H1 (cell line): ENCODE results near the gene GANC. TPM values are rescaled to one million over a fixed set of nuclear protein-coding genes. Genes with fewer than 3 reads are reported as not detected.

Source experiments
- ASH2L ChIP-seq: fragments of 200-600, 300-600 bp; sonication (generic); IDR thresholded peaks from one replicate; pipeline ENCODE4 v1.7.1; 2017; ENCODE audit warnings: low read length
- BRCA1 ChIP-seq: IDR thresholded peaks from 2 replicates; pipeline ENCODE4 v1.6.1; 2012; ENCODE audit warnings: low read depth, low read length, improper control_type of control experiment
- NRF1 ChIP-seq: IDR thresholded peaks from 2 replicates; pipeline ENCODE4 v1.6.1; 2011; ENCODE audit warnings: mild to moderate bottlenecking, low read depth, low read length, improper control_type of control experiment
- POU5F1 ChIP-seq: IDR thresholded peaks from 2 replicates; pipeline ENCODE4 v1.6.1; 2011; ENCODE audit warnings: low read depth, mild to moderate bottlenecking, low read length, moderate library complexity
- RAD21 ChIP-seq, 2 experiments: IDR thresholded peaks in 1 of 2; conservative IDR thresholded peaks in 1 of 2; 2 replicates each; pipeline ENCODE4 v1.6.1; 2011; ENCODE audit warnings: low read depth in 2 of 2, low read length in 2 of 2, improper control_type of control experiment in 1 of 2, inconsistent platforms in 1 of 2, mild to moderate bottlenecking in 1 of 2, moderate library complexity in 1 of 2
- RNF2 ChIP-seq: fragments of 200-900, 300-1000 bp; sonication (generic); IDR thresholded peaks from 2 replicates; pipeline ENCODE4 v1.7.1; 2016; ENCODE audit warnings: borderline replicate concordance, low read depth, mild to moderate bottlenecking, antibody characterized with exemption, low read length; ENCODE audit not compliant: poor library complexity, severe bottlenecking; ENCODE audit errors: missing control alignments
- TAF1 ChIP-seq: IDR thresholded peaks from 2 replicates; pipeline ENCODE4 v1.6.1; 2011; ENCODE audit warnings: mild to moderate bottlenecking, low read depth, low read length
- TAF7 ChIP-seq: optimal IDR thresholded peaks from 2 replicates; pipeline ENCODE3; 2011; ENCODE audit warnings: low read depth, mild to moderate bottlenecking, inconsistent platforms, low read length, moderate library complexity, borderline replicate concordance
- polyA plus RNA-seq, 7 experiments: library from polyadenylated mRNA; depleted of rRNA in 3 of 7; stranded (reverse) in 5 of 7; unstranded in 2 of 7; fragments of >200 nt in 5 of 7; fragments of 200-250 nt in 2 of 7; gene quantifications; 1 replicate in 5 of 7; 2 replicates in 1 of 7; 4 replicates in 1 of 7; pipeline versions ENCODE4 v1.2.1 to v1.2.3, GENCODE V29; 2011 to 2013; ENCODE audit warnings: missing spikeins in 2 of 7, mixed read lengths in 2 of 7
- total RNA-seq: library from RNA; stranded (reverse); fragmentation: NEBNext Ultra II Directional; extraction: Animal tissue kit (Norgen Biotek cat#: 25700); gene quantifications from 2 replicates; pipeline ENCODE4 v1.2.1, GENCODE V29; 2021

Gene GANC
- total and polyA plus RNA-seq, 2 of the 8 experiments (the other 6 are each of a cell fraction or from before 2014, with no cell fraction given) = 6.8 to 14.4 TPM

DNA sequence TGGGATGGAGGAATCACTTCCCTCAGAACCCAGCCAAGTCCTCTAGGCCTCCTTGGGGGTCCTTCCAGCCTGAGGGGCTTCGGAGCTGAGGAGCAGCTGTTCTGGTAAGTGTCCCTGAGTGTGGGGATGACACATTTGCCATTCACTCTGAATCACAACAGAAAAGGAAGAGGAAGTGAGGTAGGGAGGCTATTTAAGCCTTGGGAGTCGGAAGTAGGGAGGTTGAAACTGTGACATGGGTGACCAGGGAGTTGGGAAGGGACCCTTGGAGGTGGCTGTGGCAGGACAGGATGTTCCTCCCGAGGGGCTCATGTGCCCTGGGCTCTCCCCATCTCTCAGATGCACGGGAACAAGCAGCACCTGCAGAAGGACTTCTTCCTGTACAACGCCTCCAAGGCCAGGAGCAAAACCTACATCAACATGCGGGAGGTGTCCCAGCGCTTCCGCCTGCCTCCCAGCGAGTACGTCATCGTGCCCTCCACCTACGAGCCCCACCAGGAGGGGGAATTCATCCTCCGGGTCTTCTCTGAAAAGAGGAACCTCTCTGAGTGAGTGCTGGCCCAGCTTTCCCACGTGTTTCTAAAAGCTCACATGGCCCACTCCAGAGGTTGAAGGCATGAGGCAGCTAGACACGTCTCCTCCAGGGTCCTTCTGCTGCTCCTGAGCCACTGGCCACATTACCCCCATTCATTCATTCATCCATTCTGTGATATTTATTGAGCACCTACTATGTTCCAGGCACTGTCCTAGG, 129.6 kb downstream of the GANC start (continued):
- TF ChIP-seq ASH2L (no peak), TAF1 (no peak), RAD21 (IDR thresholded peaks at IDR 0.05 in 1 of 2, conservative IDR thresholded peaks at IDR 0.05 in 1 of 2; ENCODE audit: low read depth in 2 of 2, low read length in 2 of 2) (no peak), BRCA1 (no peak), POU5F1 (no peak), TAF7 (no peak), NRF1 (no peak), RNF2 (no peak)
